BJ (cell line): ENCODE data around the gene L3MBTL4. TPM values are rescaled to one million over a fixed set of nuclear protein-coding genes. Genes with fewer than 3 reads are reported as not detected.

Source experiments
- CTCF ChIA-PET: fragments of 350-600 bp; formaldehyde crosslinking; extraction: SDS; loops from one replicate; lab custom pipeline; 2021; ENCODE audit warnings: antibody characterized with exemption, inconsistent platforms; lab: Yijun Ruan, JAX
- POLR2A ChIA-PET: fragments of 300-600 bp; sonication (Branson Sonifier 250); formaldehyde crosslinking; extraction: SDS; loops from one replicate; lab custom pipeline; 2021; ENCODE audit warnings: antibody characterized with exemption; lab: Charles Lee
- DNase-seq: peaks from one replicate; pipeline ENCODE4 v3.0.0-alpha.2; 2011; ENCODE audit warnings: low read depth
- H3K27me3 ChIP-seq: 2 replicates; pipeline ENCODE4 v1.6.0; 2011; ENCODE audit warnings: low read length; ENCODE audit not compliant: control insufficient read depth, insufficient read depth
- H3K36me3 ChIP-seq: 2 replicates; pipeline ENCODE4 v1.5.1; 2011; ENCODE audit warnings: low read length; ENCODE audit not compliant: control insufficient read depth, insufficient read depth
- H3K4me3 ChIP-seq: 2 replicates; pipeline ENCODE4 v1.5.1; 2011; ENCODE audit warnings: low read depth, mild to moderate bottlenecking, control low read depth, low read length
- CTCF ChIP-seq: IDR thresholded peaks from 2 replicates; pipeline ENCODE4 v1.5.1; 2011; ENCODE audit warnings: low read depth, mild to moderate bottlenecking, control low read depth, inconsistent platforms, low read length, moderate library complexity; ENCODE audit not compliant: insufficient read depth
- polyA minus RNA-seq: library from RNA; depleted of rRNA, polyadenylated mRNA; stranded (reverse); fragments of >200 nt; gene quantifications from 2 replicates; pipeline ENCODE4 v1.2.3, GENCODE V29; 2011; rRNA and poly(A)+ RNA removed
- polyA plus RNA-seq: library from polyadenylated mRNA; depleted of rRNA; stranded (reverse); fragments of >200 nt; gene quantifications from 2 replicates; pipeline ENCODE4 v1.2.3, GENCODE V29; 2011; rRNA removed

Gene L3MBTL4
- polyA plus RNA-seq (not detected in 2 replicates), polyA minus RNA-seq (not detected in 2 replicates)

- H3K36me3 ChIP-seq = no peaks in the 10 kb centered on the region
- no peak for DNase-seq
- peaks cover 14% of the 10 kb centered on the region for H3K27me3 ChIP-seq
- H3K4me3 ChIP-seq = peak within 1 kb of the TSS; percentile 23
- no peak for TF ChIP-seq CTCF
- ChIA-PET CTCF (no interaction called here), POLR2A (no interaction called here)
These were observed at the start of gene L3MBTL4 for GRCh38 chr18:6414723-6415417. Gene L3MBTL4 (minus strand): TSS chr18:6414911. CDS start chr18:6311625, 103,286 bp downstream.

GRCh38 chr18:6452194-6452593 lies 37.5 kb upstream of the L3MBTL4 start:
- ChIA-PET CTCF (no interaction called here), POLR2A (no interaction called here)
- DNase-seq = no peak
- Histone ChIP-seq H3K27me3 (no peaks in the 10 kb centered on the region), H3K36me3 (no peaks in the 10 kb centered on the region), H3K4me3 (no peak overlapping the region)
- TF ChIP-seq CTCF = no peak

- Histone ChIP-seq H3K4me3 (no peak overlapping the region), H3K36me3 (no peaks in the 10 kb centered on the region), H3K27me3 (no peaks in the 10 kb centered on the region)
- TF ChIP-seq CTCF = no peak
- POLR2A ChIA-PET = no interaction called here
- no peak for DNase-seq
- CTCF ChIA-PET = no interaction called here
These were observed 34.5 kb upstream of the L3MBTL4 start for GRCh38 chr18:6449213-6449612.

GRCh38 chr18:6444466-6445228 lies 29.9 kb upstream of the L3MBTL4 start:
- POLR2A ChIA-PET = no interaction called here
- TF ChIP-seq CTCF = no peak

GRCh38 chr18:6441200-6441599 lies 26.5 kb upstream of the L3MBTL4 start:
- TF ChIP-seq CTCF = no peak
- Histone ChIP-seq H3K36me3 (no peaks in the 10 kb centered on the region), H3K27me3 (no peaks in the 10 kb centered on the region), H3K4me3 (no peak overlapping the region)
- no peak for DNase-seq
- CTCF ChIA-PET = no interaction called here
- POLR2A ChIA-PET = no interaction called here

More at GRCh38 chr18:6444466-6445228, 29.9 kb upstream of the L3MBTL4 start:
- H3K4me3 ChIP-seq = no peak overlapping the region
- CTCF ChIA-PET = no interaction called here
- no peaks in the 10 kb centered on the region for H3K27me3 ChIP-seq
- H3K36me3 ChIP-seq = no peaks in the 10 kb centered on the region
- no peak for DNase-seq
